HG03457 (cell line): ENCODE data around the gene NXPE1.
"Not testable (repeated sequence)": the region's sequence is repeated elsewhere in the genome, so short reads cannot be mapped to it uniquely, and the experiment has no call there.

Experiments
- ATAC-seq: cut with Tn5 transposase; IDR thresholded peaks from one replicate; pipeline ENCODE4 v1.9.1; 2021; ENCODE audit warnings: moderate number of reproducible peaks; ENCODE audit not compliant: unreplicated experiment

The NXPE1 gene

DNA sequence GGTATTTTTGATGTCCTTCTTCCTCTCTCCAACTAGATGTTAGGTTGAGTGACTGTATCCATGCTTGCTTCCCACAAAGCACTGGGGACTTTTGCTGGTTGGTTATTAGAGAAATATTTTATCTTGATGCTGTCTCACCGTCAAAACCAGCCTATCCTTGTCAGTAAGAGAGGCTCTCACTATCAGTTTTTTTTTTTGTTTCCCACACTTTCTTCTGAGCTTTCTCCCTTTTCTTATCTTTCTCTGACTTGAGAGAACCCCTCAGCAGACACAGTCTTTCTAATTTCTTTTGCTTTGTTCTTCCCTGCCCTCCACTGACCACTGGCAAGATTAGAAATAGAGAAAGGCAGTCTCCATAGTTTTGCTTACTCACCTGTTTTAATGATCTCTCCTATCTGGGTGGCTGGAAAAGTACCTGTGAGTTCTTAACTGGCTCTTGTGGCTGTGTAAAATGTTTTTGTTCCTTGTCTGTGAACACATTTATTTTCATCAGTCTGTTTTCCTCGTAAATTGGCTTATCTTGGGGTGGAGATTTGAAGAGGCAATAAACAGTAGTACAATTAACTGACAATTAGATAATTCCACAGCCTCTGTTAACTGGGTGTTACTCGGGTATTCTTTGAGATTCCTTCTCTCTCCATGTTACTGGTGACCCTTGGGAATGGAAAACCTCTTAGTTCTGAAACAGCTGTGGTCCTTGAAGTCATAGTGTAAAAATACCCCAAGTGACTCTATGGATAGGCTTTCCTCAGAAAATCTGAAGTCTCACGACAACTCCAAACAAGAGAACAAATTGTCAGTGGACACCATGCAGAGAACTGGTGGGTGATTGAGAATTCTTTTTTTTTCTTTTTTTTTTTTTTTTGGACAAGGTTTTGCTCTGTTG, at the start of gene NXPE1:
NXPE1 (minus strand) TSS at position 457 of the 886 bp plus-strand sequence. CDS start 8,680 bp downstream, outside the sequence.
- no peak for ATAC-seq

GRCh38 chr11:114609429-114609828, 49.7 kb upstream of the NXPE1 start:
- no peak for ATAC-seq

DNA sequence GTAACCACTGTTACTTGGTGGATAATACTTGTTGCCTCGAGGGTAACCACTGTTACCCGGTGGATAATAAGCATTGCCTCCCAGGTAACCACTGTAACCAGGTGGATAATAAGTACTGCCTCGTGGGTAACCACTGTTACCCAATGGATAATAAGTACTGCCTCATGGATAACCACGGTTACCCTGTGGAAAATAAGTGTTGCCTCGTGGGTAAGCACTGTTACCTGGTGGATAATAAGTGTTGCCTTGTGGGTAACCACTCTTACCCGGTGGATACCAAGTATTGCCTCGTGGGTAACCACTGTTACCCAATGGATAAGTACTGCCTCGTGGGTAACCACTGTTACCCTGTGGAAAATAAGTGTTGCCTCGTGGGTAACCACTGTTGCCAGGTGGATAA, 48.9 kb upstream of the NXPE1 start:
- ATAC-seq: not testable (repeated sequence)

- no peak for ATAC-seq
Measured at GRCh38 chr11:114607753-114608459, 48.2 kb upstream of the NXPE1 start.

GRCh38 chr11:114606802-114607075, 47.1 kb upstream of the NXPE1 start:
- not testable (repeated sequence) for ATAC-seq

DNA sequence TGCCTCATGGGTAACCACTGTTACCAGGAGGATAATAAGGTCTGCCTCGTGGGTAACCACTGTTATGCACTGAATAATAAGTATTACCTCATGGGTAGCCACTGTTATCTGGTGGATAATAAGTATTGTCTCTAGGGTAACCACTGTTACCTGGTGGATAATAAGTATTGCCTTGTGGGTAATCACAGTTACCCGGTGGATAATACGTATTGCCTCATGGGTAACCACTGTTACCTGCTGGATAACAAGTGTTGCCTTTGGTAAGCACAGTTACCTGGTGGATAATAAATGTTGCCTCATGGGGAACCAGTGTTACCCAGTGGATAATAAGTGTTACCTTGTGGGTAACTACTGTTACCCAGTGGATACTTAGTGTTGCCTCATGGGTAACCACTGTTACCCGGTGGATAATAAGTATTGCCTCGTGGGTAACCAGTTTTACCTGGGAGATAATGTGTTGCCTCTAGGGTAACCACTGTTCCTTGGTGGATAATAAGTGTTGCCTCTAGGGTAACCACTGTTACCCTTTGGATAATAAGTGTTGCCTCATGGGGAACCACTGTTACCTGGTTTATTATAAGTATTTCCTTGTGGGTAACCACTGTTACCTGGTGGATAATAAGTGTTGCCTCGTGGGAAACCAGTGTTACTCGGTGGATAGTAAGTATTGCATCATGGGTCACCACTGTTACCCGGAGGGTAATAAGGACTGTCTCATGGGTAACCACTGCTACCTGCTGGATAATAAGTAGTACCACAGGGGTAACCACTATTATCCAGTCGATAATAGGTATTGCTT, 46.5 kb upstream of the NXPE1 start:
- ATAC-seq: no peak

DNA sequence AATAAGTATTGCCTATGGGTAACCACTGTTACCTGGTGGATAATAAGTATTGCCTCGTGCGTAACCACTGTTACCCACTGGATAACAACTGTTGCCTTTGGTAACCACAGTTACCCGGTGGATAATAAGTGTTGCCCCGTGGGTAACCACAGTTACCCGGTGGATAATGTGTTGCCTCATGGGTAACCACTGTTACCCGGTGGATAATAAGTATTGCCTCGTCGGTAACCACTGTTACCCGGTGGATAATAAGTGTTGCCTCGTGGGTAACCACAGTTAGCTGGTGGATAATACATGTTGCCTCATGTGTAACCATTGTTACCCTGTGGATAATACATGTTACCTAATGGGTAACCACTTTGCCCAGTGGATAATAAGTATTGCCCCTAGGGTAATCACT, 45.7 kb upstream of the NXPE1 start:
- ATAC-seq: no peak

- no peak for ATAC-seq
Measured at GRCh38 chr11:114604886-114605285, 45.2 kb upstream of the NXPE1 start.

DNA sequence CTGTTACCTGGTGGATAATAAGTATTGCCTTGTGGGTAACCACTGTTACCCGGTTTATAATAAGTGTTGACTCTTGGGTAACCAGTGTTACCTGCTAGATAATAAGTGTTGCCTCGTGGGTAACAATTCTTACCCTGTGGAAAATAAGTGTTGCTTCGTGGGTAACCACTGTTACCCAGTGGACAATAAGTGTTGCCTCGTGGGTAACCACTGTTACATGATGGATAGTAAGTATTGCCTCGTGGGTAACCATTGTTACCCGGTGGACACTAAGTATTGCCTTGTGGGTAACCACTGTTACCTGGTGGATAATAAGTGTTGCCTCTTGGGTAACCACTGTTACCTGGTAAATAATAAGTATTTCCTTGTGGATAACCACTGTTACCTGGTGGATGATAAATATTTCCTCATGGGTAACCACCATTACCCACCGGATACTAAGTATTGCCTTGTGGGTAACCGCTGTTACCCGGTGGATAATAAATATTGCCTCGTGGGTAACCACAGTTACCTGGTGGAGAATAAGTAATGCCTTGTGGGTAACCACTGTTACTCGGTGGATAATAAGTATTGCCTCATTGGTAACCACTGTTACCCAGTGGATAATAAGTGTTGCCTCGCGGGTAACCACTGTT, 44.6 kb upstream of the NXPE1 start:
- ATAC-seq: no peak

- not testable (repeated sequence) for ATAC-seq
Measured at GRCh38 chr11:114603151-114603550, 43.5 kb upstream of the NXPE1 start.

GRCh38 chr11:114598461-114598860, 38.8 kb upstream of the NXPE1 start:
- no peak for ATAC-seq

- no peak for ATAC-seq
Measured at GRCh38 chr11:114596175-114596919, 36.7 kb upstream of the NXPE1 start.

DNA sequence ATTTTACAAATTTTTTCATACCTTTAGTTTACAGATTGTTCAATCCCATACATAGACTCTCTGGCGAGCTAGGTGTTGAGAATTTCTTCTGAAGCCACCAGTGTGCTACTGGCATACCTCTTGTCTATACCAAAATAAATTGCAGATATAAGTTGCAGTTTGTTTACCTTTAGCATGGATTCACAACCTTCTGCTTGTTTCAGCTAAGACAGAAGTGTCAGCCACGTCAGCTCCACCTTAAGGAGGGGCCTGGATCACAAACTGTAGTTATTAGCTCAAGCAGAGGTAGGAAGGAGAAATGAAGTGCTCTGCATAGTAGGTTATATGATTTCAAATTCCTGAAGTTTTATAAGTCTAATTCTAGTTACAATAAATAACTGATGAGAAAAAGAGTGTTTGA, 35.9 kb upstream of the NXPE1 start, which contains the start of gene NXPE4:
NXPE4 (minus strand) TSS at position 216 of the 400 bp plus-strand sequence. CDS start 1,027 bp downstream, outside the sequence.
- ATAC-seq: no peak

GRCh38 chr11:114594703-114595102, 35.0 kb upstream of the NXPE1 start:
- no peak for ATAC-seq

DNA sequence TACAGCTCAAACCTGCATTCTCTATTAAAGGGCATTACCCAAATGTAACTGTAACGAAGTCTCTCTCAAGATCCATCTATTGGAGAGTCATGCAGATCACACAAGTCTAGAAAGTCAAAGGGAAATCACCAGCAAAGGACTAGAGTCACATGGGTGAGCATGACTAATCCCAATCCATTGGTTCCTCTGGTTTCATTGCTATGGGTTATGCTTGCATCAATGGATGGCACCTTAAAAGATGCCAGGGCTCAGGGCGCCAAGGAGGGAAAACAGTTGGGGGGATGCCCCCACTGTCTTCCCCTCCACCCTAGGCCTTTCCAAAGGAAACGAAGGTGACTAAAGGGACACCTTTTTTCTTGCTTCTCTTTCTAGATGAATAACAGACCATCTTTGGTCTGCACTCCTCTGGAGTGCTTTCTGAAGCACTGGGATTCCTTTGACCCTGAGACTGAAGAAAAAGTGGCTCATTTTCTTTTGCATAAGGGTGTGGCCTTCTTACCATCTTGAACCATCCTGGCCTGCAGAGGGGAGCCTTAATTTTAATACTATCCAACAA, 27.8 kb upstream of the NXPE1 start:
- no peak for ATAC-seq

GRCh38 chr11:114586797-114587196, 27.1 kb upstream of the NXPE1 start:
- no peak for ATAC-seq

- no peak for ATAC-seq
Measured at GRCh38 chr11:114571712-114572111, 12.0 kb upstream of the NXPE1 start.

DNA sequence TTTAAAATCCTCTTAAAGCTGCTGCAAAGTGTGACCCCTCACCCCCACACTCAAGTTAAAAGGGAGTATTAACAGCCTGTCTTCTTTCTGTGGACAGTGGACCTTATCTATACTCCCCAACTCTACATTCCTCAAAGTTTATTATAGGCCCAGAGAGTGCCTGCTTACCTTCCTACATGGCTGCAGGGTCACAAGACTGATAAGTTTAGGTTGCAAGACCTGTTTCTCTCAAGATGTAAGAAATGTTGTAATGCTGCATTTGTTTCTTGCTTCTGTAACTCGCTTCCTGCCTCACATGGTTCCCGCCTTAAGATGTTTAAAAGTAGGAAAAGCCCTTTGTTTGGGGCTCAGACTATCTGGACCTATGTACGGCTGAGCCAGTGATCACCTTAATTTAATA, 10.1 kb upstream of the NXPE1 start:
- no peak for ATAC-seq

GRCh38 chr11:114566276-114566675, 6.6 kb upstream of the NXPE1 start:
- ATAC-seq: no peak

GRCh38 chr11:114564831-114565230, 5.2 kb upstream of the NXPE1 start:
- ATAC-seq: no peak
